Measurements from ENCODE around the gene NACAD.

The NACAD gene

GRCh38 chr7:45112648-45113047 is 23.9 kb upstream of the NACAD start:
- no peak for TF ChIP-seq CTCF (IDR thresholded peaks at IDR 0.05; ENCODE audit: extremely low read depth, missing control alignments)
- DNase-seq (ENCODE audit: low spot score), result no peak

GRCh38 chr7:45111298-45112223 is 22.8 kb upstream of the NACAD start, which contains the start of gene TBRG4:
TBRG4 (minus strand) TSS chr7:45111697; CDS start chr7:45109237, 2,460 bp downstream.
- DNase-seq (ENCODE audit: low spot score), result peak; percentile 92
- no peak for TF ChIP-seq CTCF (IDR thresholded peaks at IDR 0.05; ENCODE audit: extremely low read depth, missing control alignments)

- TF ChIP-seq CTCF (IDR thresholded peaks at IDR 0.05; ENCODE audit: extremely low read depth, missing control alignments), result no peak
Measured at GRCh38 chr7:45108863-45109262, 20.1 kb upstream of the NACAD start.

GRCh38 chr7:45107356-45107755 is 18.6 kb upstream of the NACAD start:
- no peak for DNase-seq (ENCODE audit: low spot score)
- TF ChIP-seq CTCF (IDR thresholded peaks at IDR 0.05; ENCODE audit: extremely low read depth, missing control alignments), result no peak

More at GRCh38 chr7:45108863-45109262, 20.1 kb upstream of the NACAD start:
- no peak for DNase-seq (ENCODE audit: low spot score)

- TF ChIP-seq CTCF (IDR thresholded peaks at IDR 0.05; ENCODE audit: extremely low read depth, missing control alignments), result no peak
- DNase-seq (ENCODE audit: low spot score), result no peak
Measured at GRCh38 chr7:45106820-45107219, 18.1 kb upstream of the NACAD start.

GRCh38 chr7:45105588-45106188 is 16.9 kb upstream of the NACAD start:
- TF ChIP-seq CTCF (IDR thresholded peaks at IDR 0.05; ENCODE audit: extremely low read depth, missing control alignments), result no peak
- no peak for DNase-seq (ENCODE audit: low spot score)

Measured in GM20000 (cell line).